T-cell (primary cell): ENCODE measurements around the gene GRIK4. TPM values are rescaled to one million over a fixed set of nuclear protein-coding genes. Genes with fewer than 3 reads are reported as not detected.
A peak's percentile ranks its signal among the peaks of the same experiment; 100 is the strongest.

Source experiments
- ATAC-seq, 4 experiments: fragments of 200-7000 bp in 3 of 4; fragments of 150-1000 bp in 1 of 4; cut with Tn5 transposase; replicated peaks in 1 of 4; 1 replicate in 3 of 4; 2 replicates in 1 of 4; pipeline ENCODE4 v1.10.0; 2021; ENCODE audit warnings: moderate library complexity in 3 of 4, mild to moderate bottlenecking in 2 of 4, moderate number of reproducible peaks in 1 of 4
- CTCF ChIA-PET, 2 donors: fragments of 300-600 bp; sonication (Branson Sonifier 250); formaldehyde crosslinking; loops; one replicate each; lab custom pipeline; 2022; ENCODE audit warnings: antibody characterized with exemption in 2 of 2; lab: Charles Lee
- POLR2A ChIA-PET, 2 donors: fragments of 300-600 bp; sonication (Branson Sonifier 250); formaldehyde crosslinking; loops; one replicate each; lab custom pipeline; 2022; ENCODE audit warnings: antibody characterized with exemption in 2 of 2; lab: Charles Lee
- DNase-seq, 35 experiments: peaks; one replicate each; pipeline versions ENCODE4 v3.0.0 to v3.0.0-alpha.2; 2013 to 2023
- H3K27ac ChIP-seq: one replicate; pipeline ENCODE4 v1.5.1; 2013; ENCODE audit warnings: low read length
- H3K27me3 ChIP-seq, 2 experiments: replicated peaks in 1 of 2; 1 replicate in 1 of 2; 2 replicates in 1 of 2; pipeline versions ENCODE4 v1.6.1 to v1.7.0; 2013; ENCODE audit warnings: low read length in 1 of 2, mixed read lengths in 1 of 2; ENCODE audit not compliant: control insufficient read depth in 2 of 2, insufficient read depth in 2 of 2; ENCODE audit errors: extremely low read depth in 1 of 2
- H3K36me3 ChIP-seq, 2 donors: 1 replicate in 1 of 2; 2 replicates in 1 of 2; pipeline versions ENCODE4 v1.6.1 to v1.7.0; 2013; ENCODE audit warnings: low read length in 1 of 2; ENCODE audit not compliant: control insufficient read depth in 2 of 2, insufficient read depth in 1 of 2; ENCODE audit errors: extremely low read depth in 1 of 2
- H3K4me1 ChIP-seq, 2 experiments: 1 replicate in 1 of 2; 2 replicates in 1 of 2; pipeline versions ENCODE4 v1.6.1 to v1.7.0; 2013; ENCODE audit warnings: low read length in 2 of 2, mixed read lengths in 1 of 2; ENCODE audit not compliant: insufficient read depth in 2 of 2, control insufficient read depth in 1 of 2; ENCODE audit errors: extremely low read depth in 1 of 2
- H3K4me3 ChIP-seq, 2 donors: 1 replicate in 1 of 2; 2 replicates in 1 of 2; pipeline versions ENCODE4 v1.5.1 to v1.7.0; 2013; ENCODE audit warnings: mild to moderate bottlenecking in 2 of 2, low read length in 1 of 2, moderate library complexity in 1 of 2; ENCODE audit not compliant: control insufficient read depth in 1 of 2; ENCODE audit errors: extremely low read depth in 1 of 2
- H3K9me3 ChIP-seq: 2 replicates; pipeline ENCODE4 v1.7.0; 2013
- H3K27ac Mint-ChIP-seq, 2 donors: one replicate each; pipeline ENCODE4 v1.8.0; 2020 to 2021; ENCODE audit warnings: mild to moderate bottlenecking in 2 of 2, mixed read lengths in 2 of 2
- H3K27me3 Mint-ChIP-seq, 2 donors: one replicate each; pipeline ENCODE4 v1.8.0; 2021 to 2022; ENCODE audit warnings: mixed read lengths in 2 of 2
- H3K36me3 Mint-ChIP-seq: one replicate; pipeline ENCODE4 v1.8.0; 2021; ENCODE audit warnings: mixed read lengths
- H3K4me1 Mint-ChIP-seq, 3 donors: one replicate each; pipeline ENCODE4 v1.8.0; 2020 to 2022; ENCODE audit warnings: mixed read lengths in 3 of 3, mild to moderate bottlenecking in 1 of 3
- H3K4me3 Mint-ChIP-seq, 3 donors: one replicate each; pipeline ENCODE4 v1.8.0; 2020 to 2022; ENCODE audit warnings: mild to moderate bottlenecking in 3 of 3, mixed read lengths in 3 of 3, moderate library complexity in 3 of 3
- H3K9me3 Mint-ChIP-seq, 3 donors: one replicate each; pipeline ENCODE4 v1.8.0; 2020 to 2022; ENCODE audit warnings: mixed read lengths in 3 of 3
- WGBS: methylation state at CpG from one replicate; pipeline ENCODE4 v1.1.5; 2013; ENCODE audit warnings: missing lambda C conversion rate; ENCODE audit not compliant: insufficient coverage; 5-methylcytosine and 5-hydroxymethylcytosine counted together
- total RNA-seq, 35 experiments: library from RNA in 6 of 35; stranded (reverse) in 6 of 35; fragments of 120-200 nt in 1 of 35; gene quantifications; one replicate each; pipeline versions ENCODE4 v1.2.1 to v1.2.4 and lab custom pipeline; 2013 to 2026

The GRIK4 gene
- total RNA-seq, 5 donors from 2014 or later (not counting 1 experiment from before 2014, with no cell fraction given) = 0.09 TPM; not detected in 4

GRCh38 chr11:120792306-120792705 is 280.8 kb downstream of the GRIK4 start:
- H3K27me3 Mint-ChIP-seq = peaks cover 0 to 7% of the 10 kb centered on the region in 2 donors
- CTCF ChIA-PET = no interaction called here
- H3K27ac Mint-ChIP-seq = no peak overlapping the region
- H3K4me3 Mint-ChIP-seq = no peak overlapping the region
- H3K4me3 ChIP-seq = no peak overlapping the region
- no peaks in the 10 kb centered on the region for H3K4me1 Mint-ChIP-seq
- no peaks in the 10 kb centered on the region for H3K9me3 Mint-ChIP-seq
- no peak overlapping the region for H3K27ac ChIP-seq
- 83% methylated on average over 7 of the region's 7 CpGs for WGBS
- no peaks in the 10 kb centered on the region for H3K4me1 ChIP-seq
- H3K36me3 ChIP-seq = no peaks in the 10 kb centered on the region
- POLR2A ChIA-PET = no interaction called here
- H3K27me3 ChIP-seq = peaks cover 5 to 40% of the 10 kb centered on the region in 2 experiments
- no peaks in the 10 kb centered on the region for H3K9me3 ChIP-seq
- ATAC-seq (no peak), DNase-seq (no peak)
- H3K36me3 Mint-ChIP-seq = no peaks in the 10 kb centered on the region

- Histone ChIP-seq H3K27ac (no peak overlapping the region), H3K27me3 (peaks cover 5 to 38% of the 10 kb centered on the region in 2 experiments), H3K4me1 (no peaks in the 10 kb centered on the region), H3K9me3 (no peaks in the 10 kb centered on the region), H3K36me3 (no peaks in the 10 kb centered on the region), H3K4me3 (no peak overlapping the region)
- DNase-seq (no peak), ATAC-seq (no peak)
- no peaks in the 10 kb centered on the region for H3K9me3 Mint-ChIP-seq
- H3K4me1 Mint-ChIP-seq = no peaks in the 10 kb centered on the region
- H3K27me3 Mint-ChIP-seq = peaks cover 0 to 7% of the 10 kb centered on the region in 2 donors
- ChIA-PET POLR2A (interaction anchor here in 1 of 2 donors (0.6 kb wide), 1 partner anchor 35 kb away, joined by 3 read pairs; no protein-coding TSS in a partner anchor), CTCF (no interaction called here)
- no peak overlapping the region for H3K27ac Mint-ChIP-seq
- WGBS = 73% methylated on average over 5 of the region's 5 CpGs
- H3K4me3 Mint-ChIP-seq = no peak overlapping the region
- H3K36me3 Mint-ChIP-seq = no peaks in the 10 kb centered on the region
Observed at GRCh38 chr11:120793150-120793549, 281.6 kb downstream of the GRIK4 start.

- CTCF ChIA-PET = no interaction called here
- Histone ChIP-seq H3K4me3 (no peak overlapping the region), H3K27ac (no peak overlapping the region), H3K9me3 (no peaks in the 10 kb centered on the region), H3K4me1 (no peaks in the 10 kb centered on the region), H3K27me3 (peaks cover 5 to 31% of the 10 kb centered on the region in 2 experiments), H3K36me3 (no peaks in the 10 kb centered on the region)
- 26% methylated on average over 10 of the region's 14 CpGs for WGBS
- ATAC-seq (no peak), DNase-seq (peak in 2 of 35 experiments; percentile 2 to 5)
- POLR2A ChIA-PET = no interaction called here
- Mint-ChIP-seq H3K4me3 (no peak overlapping the region), H3K27me3 (peaks cover 2 to 7% of the 10 kb centered on the region in 2 donors), H3K9me3 (no peaks in the 10 kb centered on the region), H3K4me1 (no peaks in the 10 kb centered on the region), H3K27ac (no peak overlapping the region), H3K36me3 (no peaks in the 10 kb centered on the region)
Observed at GRCh38 chr11:120793806-120794479, 282.4 kb downstream of the GRIK4 start.

GRCh38 chr11:120794748-120795147 is 283.2 kb downstream of the GRIK4 start:
- H3K27ac ChIP-seq = no peak overlapping the region
- Mint-ChIP-seq H3K4me3 (no peak overlapping the region), H3K9me3 (no peaks in the 10 kb centered on the region), H3K4me1 (no peaks in the 10 kb centered on the region), H3K36me3 (no peaks in the 10 kb centered on the region), H3K27ac (no peak overlapping the region), H3K27me3 (peaks cover 7% of the 10 kb centered on the region in 2 donors)
- POLR2A ChIA-PET = no interaction called here
- CTCF ChIA-PET = no interaction called here
- ATAC-seq (peak in 1 of 4 experiments; percentile 19), DNase-seq (no peak)
- H3K4me3 ChIP-seq = no peak overlapping the region
- H3K9me3 ChIP-seq = no peaks in the 10 kb centered on the region
- H3K27me3 ChIP-seq = peaks cover 5 to 28% of the 10 kb centered on the region in 2 experiments
- WGBS = 84% methylated on average over 8 of the region's 9 CpGs
- H3K36me3 ChIP-seq = no peaks in the 10 kb centered on the region
- no peaks in the 10 kb centered on the region for H3K4me1 ChIP-seq

- Histone ChIP-seq H3K4me3 (no peak overlapping the region), H3K27ac (no peak overlapping the region), H3K4me1 (no peaks in the 10 kb centered on the region), H3K9me3 (no peaks in the 10 kb centered on the region), H3K36me3 (no peaks in the 10 kb centered on the region), H3K27me3 (peaks cover 5 to 26% of the 10 kb centered on the region in 2 experiments)
- ATAC-seq (no peak), DNase-seq (no peak)
- H3K36me3 Mint-ChIP-seq = no peaks in the 10 kb centered on the region
- H3K9me3 Mint-ChIP-seq = no peaks in the 10 kb centered on the region
- 94% methylated on average over 4 of the region's 11 CpGs for WGBS
- POLR2A ChIA-PET = no interaction called here
- H3K4me3 Mint-ChIP-seq = no peak overlapping the region
- peaks cover 7% of the 10 kb centered on the region in 2 donors for H3K27me3 Mint-ChIP-seq
- H3K27ac Mint-ChIP-seq = no peak overlapping the region
- CTCF ChIA-PET = no interaction called here
- H3K4me1 Mint-ChIP-seq = no peaks in the 10 kb centered on the region
Observed at GRCh38 chr11:120795185-120795584, 283.6 kb downstream of the GRIK4 start.

- CTCF ChIA-PET = no interaction called here
- no peak overlapping the region for H3K4me3 ChIP-seq
- no peak for ATAC-seq
Observed at GRCh38 chr11:120797143-120797542, 285.6 kb downstream of the GRIK4 start.

More at GRCh38 chr11:120797143-120797542, 285.6 kb downstream of the GRIK4 start:
- no peaks in the 10 kb centered on the region for H3K4me1 ChIP-seq
- POLR2A ChIA-PET = no interaction called here
- no peak overlapping the region for H3K27ac ChIP-seq
- H3K27me3 ChIP-seq = peaks cover 0 to 29% of the 10 kb centered on the region in 2 experiments
- Mint-ChIP-seq H3K27ac (no peak overlapping the region), H3K27me3 (peaks cover 7 to 15% of the 10 kb centered on the region in 2 donors), H3K4me1 (peaks cover 0 to under 1% (median 0%) of the 10 kb centered on the region in 3 donors), H3K36me3 (no peaks in the 10 kb centered on the region), H3K4me3 (no peak overlapping the region), H3K9me3 (no peaks in the 10 kb centered on the region)
- DNase-seq = no peak
- no peaks in the 10 kb centered on the region for H3K36me3 ChIP-seq
- no peaks in the 10 kb centered on the region for H3K9me3 ChIP-seq
- 87% methylated on average over 9 of the region's 9 CpGs for WGBS
